SK-N-MC (cell line): Measurements from ENCODE around the gene BAZ1A.
A peak's percentile ranks its signal among the peaks of the same experiment; 100 is the strongest.

Source experiments
- DNase-seq: peaks from one replicate; pipeline ENCODE4 v3.0.0-alpha.2; 2011; ENCODE audit warnings: low read depth, low spot score
- H3K27ac ChIP-seq: fragments of 200-600 bp; sonication (generic); 2 replicates; pipeline ENCODE4 v1.5.1; 2016; ENCODE audit warnings: mixed run types
- H3K36me3 ChIP-seq: fragments of 200-600 bp; sonication (generic); 2 replicates; pipeline ENCODE4 v1.6.1; 2017; ENCODE audit warnings: antibody characterized with exemption, low read length, mixed read lengths; ENCODE audit not compliant: insufficient read depth
- H3K4me3 ChIP-seq: fragments of 200-600 bp; sonication (generic); 2 replicates; pipeline ENCODE4 v1.5.1; 2016
- H3K9ac ChIP-seq: fragments of 200-600 bp; sonication (generic); 2 replicates; pipeline ENCODE4 v1.8.0; 2017; ENCODE audit warnings: mixed run types, mixed read lengths; ENCODE audit not compliant: insufficient read length
- H3K9me3 ChIP-seq: fragments of 200-600 bp; sonication (generic); 2 replicates; pipeline ENCODE4 v1.6.1; 2017; ENCODE audit warnings: low read depth, mild to moderate bottlenecking, antibody characterized with exemption, low read length, moderate library complexity, mixed read lengths
- EZH2 ChIP-seq: fragments of 200-600 bp; sonication (generic); IDR thresholded peaks from one replicate; pipeline ENCODE4 v1.6.1; 2017; ENCODE audit warnings: antibody characterized with exemption
- FOXP2 ChIP-seq: optimal IDR thresholded peaks from 2 replicates; pipeline ENCODE3; 2011; ENCODE audit warnings: mild to moderate bottlenecking, moderate library complexity; ENCODE audit not compliant: insufficient read depth; ENCODE audit errors: extremely low read length, control extremely low read depth
- POLR2AphosphoS5 ChIP-seq: IDR thresholded peaks from 2 replicates; pipeline ENCODE4 v1.6.1; 2012; ENCODE audit warnings: mild to moderate bottlenecking, low read depth, low read length, borderline replicate concordance

BAZ1A gene

DNA sequence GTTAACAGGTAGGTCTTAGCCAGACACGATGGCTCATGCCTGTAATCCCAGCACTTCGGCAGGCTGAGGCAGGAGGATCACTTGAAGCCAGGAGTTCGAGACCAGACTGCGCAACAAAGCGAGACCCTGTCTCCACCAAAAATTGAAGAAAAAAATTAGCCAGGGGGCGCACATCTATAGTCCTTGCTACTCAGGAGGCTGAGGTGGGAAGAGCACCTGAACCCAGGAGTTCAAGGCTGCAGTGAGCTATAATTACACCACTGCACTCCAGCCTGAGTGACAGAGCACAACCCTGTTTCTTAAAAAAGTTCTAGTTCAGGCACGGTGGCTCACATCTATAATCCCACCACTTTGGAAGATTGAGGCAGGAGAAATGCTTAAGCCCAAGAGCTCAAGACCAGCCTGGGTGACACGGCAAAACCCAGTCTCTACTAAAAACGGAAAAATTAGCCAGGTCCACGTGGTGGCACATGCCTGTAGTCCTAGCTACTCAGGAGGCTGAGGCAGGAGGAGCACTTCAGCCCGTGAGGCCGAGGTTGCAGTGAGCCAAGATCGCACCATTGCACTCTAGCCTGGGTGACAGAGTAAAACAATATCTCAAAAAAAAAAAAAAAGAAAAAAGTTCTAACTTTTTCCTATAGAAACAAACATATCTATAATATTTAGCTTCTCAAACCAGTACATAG is 9.1 kb downstream of the BAZ1A start:
- Histone ChIP-seq H3K4me3 (no peak overlapping the region), H3K9ac (no peak overlapping the region), H3K9me3 (peaks cover 8% of the 10 kb centered on the region; the same call in 1 of the 2 replicates), H3K27ac (no peak overlapping the region), H3K36me3 (peaks cover 69% of the 10 kb centered on the region)
- TF ChIP-seq FOXP2, result no peak
- TF ChIP-seq EZH2, result no peak
- DNase-seq, result no peak

GRCh38 chr14:34863844-34864243 is 11.3 kb downstream of the BAZ1A start:
- Histone ChIP-seq H3K4me3 (no peak overlapping the region), H3K27ac (no peak overlapping the region), H3K36me3 (peaks cover 70% of the 10 kb centered on the region), H3K9ac (no peak overlapping the region), H3K9me3 (peaks cover 8% of the 10 kb centered on the region; the same call in 1 of the 2 replicates)
- TF ChIP-seq POLR2AphosphoS5, result no peak
- no peak for DNase-seq

- TF ChIP-seq EZH2, result no peak
- TF ChIP-seq POLR2AphosphoS5, result no peak
- TF ChIP-seq FOXP2, result no peak
- Histone ChIP-seq H3K9ac (no peak overlapping the region), H3K9me3 (no peaks in the 10 kb centered on the region), H3K27ac (no peak overlapping the region), H3K4me3 (no peak overlapping the region), H3K36me3 (peaks cover 79% of the 10 kb centered on the region)
- no peak for DNase-seq
Observed at GRCh38 chr14:34858765-34859164, 16.4 kb downstream of the BAZ1A start.

DNA sequence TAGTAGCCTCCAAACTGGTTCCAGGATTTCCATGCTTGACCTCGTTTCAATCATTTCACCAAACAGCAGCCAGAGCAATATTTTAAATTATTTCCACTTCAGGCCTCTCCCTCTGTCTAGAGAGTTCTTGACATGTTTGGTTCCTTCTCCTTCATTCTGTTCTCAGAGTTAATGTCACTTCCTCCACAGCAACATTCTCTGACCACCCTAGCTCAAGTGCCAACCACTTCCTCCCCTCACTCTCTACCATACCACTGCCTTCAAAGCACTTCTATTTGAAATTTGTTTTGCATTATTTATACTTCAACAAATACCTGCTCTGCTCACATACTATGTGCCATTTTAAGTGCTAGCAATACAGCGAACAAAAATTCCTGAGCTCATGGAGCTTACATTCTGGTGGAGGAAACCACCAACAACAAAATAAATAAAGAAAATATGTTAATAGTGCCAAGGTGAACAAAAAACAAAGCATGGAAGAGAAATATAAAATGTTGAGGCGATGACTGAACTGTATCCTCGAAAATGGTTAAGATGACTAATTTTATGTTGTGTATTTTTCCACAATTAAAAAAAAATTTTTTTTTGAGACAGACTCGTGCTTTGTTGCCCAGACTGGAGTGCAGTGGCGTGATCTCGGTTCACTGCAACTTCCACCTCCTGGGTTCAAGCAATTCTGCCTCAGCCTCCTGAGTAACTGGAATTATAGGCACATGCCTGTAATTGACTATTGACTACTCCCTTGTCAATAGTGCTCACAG is 17.3 kb downstream of the BAZ1A start:
- Histone ChIP-seq H3K27ac (no peak overlapping the region), H3K36me3 (peaks cover 83% of the 10 kb centered on the region), H3K4me3 (no peak overlapping the region), H3K9me3 (no peaks in the 10 kb centered on the region), H3K9ac (no peak overlapping the region)
- no peak for TF ChIP-seq FOXP2
- DNase-seq, result no peak

DNA sequence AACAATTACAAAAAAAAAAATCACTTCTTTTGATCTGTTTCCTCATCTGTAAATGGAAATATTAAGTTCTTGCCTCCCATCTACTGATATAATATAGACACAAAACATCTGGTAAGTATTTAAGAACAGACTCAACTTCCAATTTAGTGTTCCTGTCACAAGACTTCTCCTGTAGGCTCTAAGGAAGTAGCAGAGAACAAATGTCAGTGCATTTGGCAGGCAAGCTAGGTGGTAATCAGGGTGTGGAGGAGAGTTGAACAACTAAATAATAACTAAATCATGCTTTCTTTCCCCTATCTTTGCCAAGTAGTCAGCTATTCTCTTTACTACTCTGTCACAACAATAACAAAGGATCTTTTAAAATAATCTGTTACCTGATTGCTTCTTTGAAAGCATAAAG is 22.1 kb downstream of the BAZ1A start:
- DNase-seq, result no peak
- Histone ChIP-seq H3K4me3 (no peak overlapping the region), H3K36me3 (peaks cover 69% of the 10 kb centered on the region), H3K27ac (peak overlapping the region; percentile 6; the same call in 1 of the 2 replicates), H3K9ac (no peak overlapping the region), H3K9me3 (no peaks in the 10 kb centered on the region)
- TF ChIP-seq EZH2 (no peak), POLR2AphosphoS5 (no peak), FOXP2 (no peak)

GRCh38 chr14:34851395-34851794 is 23.8 kb downstream of the BAZ1A start:
- no peak overlapping the region for H3K4me3 ChIP-seq
- H3K9ac ChIP-seq, result no peak overlapping the region
- DNase-seq, result no peak
- H3K36me3 ChIP-seq, result peaks cover 61% of the 10 kb centered on the region
- H3K27ac ChIP-seq, result no peak overlapping the region
- no peak for TF ChIP-seq FOXP2
- no peak for TF ChIP-seq EZH2
- TF ChIP-seq POLR2AphosphoS5, result no peak
- no peaks in the 10 kb centered on the region for H3K9me3 ChIP-seq

GRCh38 chr14:34845869-34846268 is 29.3 kb downstream of the BAZ1A start:
- no peaks in the 10 kb centered on the region for H3K9me3 ChIP-seq
- H3K4me3 ChIP-seq, result no peak overlapping the region
- DNase-seq, result no peak
- H3K36me3 ChIP-seq, result peaks cover 66% of the 10 kb centered on the region
- H3K9ac ChIP-seq, result no peak overlapping the region
- TF ChIP-seq FOXP2 (no peak), POLR2AphosphoS5 (no peak)
- H3K27ac ChIP-seq, result no peak overlapping the region

DNA sequence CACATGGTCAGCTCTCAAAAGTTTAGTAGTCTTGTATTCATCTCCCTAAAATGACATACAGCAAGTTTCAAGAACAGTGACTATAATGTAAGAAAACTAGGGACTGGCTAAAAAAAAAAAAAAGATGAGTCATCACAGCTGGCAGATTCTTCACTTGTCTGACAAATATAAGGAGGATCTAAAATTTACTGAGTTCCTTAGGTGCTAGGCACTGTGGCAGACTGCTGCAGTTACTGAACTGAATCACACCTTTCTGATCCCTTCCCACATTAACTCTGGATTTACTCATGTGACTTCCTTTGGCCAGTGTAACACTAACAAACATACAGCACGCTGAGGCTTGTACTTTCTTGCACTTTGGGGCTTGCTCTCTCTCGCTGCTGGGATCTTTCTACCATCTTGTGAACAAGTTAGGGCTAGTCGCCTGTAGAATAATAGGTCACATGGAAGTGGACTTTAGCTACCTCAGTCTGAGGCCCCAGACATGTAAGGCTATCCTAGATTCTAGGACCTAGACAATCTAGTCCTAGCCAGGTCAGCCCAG is 32.1 kb downstream of the BAZ1A start:
- no peak for TF ChIP-seq POLR2AphosphoS5
- no peak for TF ChIP-seq EZH2
- no peak for TF ChIP-seq FOXP2
- peaks cover 62% of the 10 kb centered on the region for H3K36me3 ChIP-seq
- no peak overlapping the region for H3K4me3 ChIP-seq
- H3K9ac ChIP-seq, result no peak overlapping the region
- no peaks in the 10 kb centered on the region for H3K9me3 ChIP-seq
- peak overlapping the region; percentile 35 for H3K27ac ChIP-seq
- no peak for DNase-seq
